ENCODE results near the gene SLC44A4. TPM values are rescaled to one million over a fixed set of nuclear protein-coding genes. Genes with fewer than 3 reads are reported as not detected.

Gene SLC44A4
- total and polyA plus RNA-seq, 9 of the 15 experiments (the other 6 are each of a cell fraction or from before 2014, with no cell fraction given): 7.9 to 18.6 (median 11.2) TPM

GRCh38 chr6:31862344-31863235 is 16.2 kb downstream of the SLC44A4 start, which contains the start of gene NEU1 (continued):
- TF ChIP-seq HMGN3 (IDR thresholded peaks at IDR 0.05; ENCODE audit: borderline replicate concordance, extremely low read depth, insufficient read length, low read depth, low read length) (peak; percentile 88), ZSCAN32 (CRISPR knock-in tag; IDR thresholded peaks at IDR 0.05) (peak; percentile 76; the same call in 1 of the 2 replicates), ZBTB33 (CRISPR knock-in tag; IDR thresholded peaks at IDR 0.05) (0 out of 2 replicates have a peak, but pooled peaks have one; percentile 9), KLF16 (IDR thresholded peaks at IDR 0.05) (no peak), NR4A1 (CRISPR knock-in tag; IDR thresholded peaks at IDR 0.05) (peak; percentile 88; the same call in 1 of the 2 replicates), NR4A1 (tag; IDR thresholded peaks at IDR 0.05) (no peak), ZNF695 (CRISPR knock-in tag; IDR thresholded peaks at IDR 0.05) (peak; percentile 78; the same call in 1 of the 2 replicates), CEBPB (tag; IDR thresholded peaks at IDR 0.05) (no peak), NFATC3 (IDR thresholded peaks at IDR 0.05) (peak; percentile 99), FOXK1 (CRISPR knock-in tag; IDR thresholded peaks at IDR 0.05; ENCODE audit: borderline replicate concordance) (no peak), BRD9 (IDR thresholded peaks at IDR 0.05; ENCODE audit: low read depth, partially characterized antibody) (no peak), SPI1 (IDR thresholded peaks at IDR 0.05; ENCODE audit: borderline replicate concordance, low read depth, low read length) (peak; percentile 69), HCFC1 (IDR thresholded peaks at IDR 0.05; ENCODE audit: low read depth, low read length) (peak; percentile 69), POLR2H (tag; IDR thresholded peaks at IDR 0.05; ENCODE audit: low read depth) (peak; percentile 97), ETV6 (IDR thresholded peaks at IDR 0.05; ENCODE audit: borderline replicate concordance in 1 of 2, low read depth in 2 of 2, low read length in 1 of 2) (no peak), ETV6 (CRISPR knock-in tag; IDR thresholded peaks at IDR 0.05; ENCODE audit: borderline replicate concordance) (no peak), SRSF9 (IDR thresholded peaks at IDR 0.05; ENCODE audit: borderline replicate concordance, low read depth, low read length) (no peak), USF1 (CRISPR knock-in tag; IDR thresholded peaks at IDR 0.05) (peak; percentile 99), TRIM25 (IDR thresholded peaks at IDR 0.05; ENCODE audit: borderline replicate concordance) (peak; percentile 83; the same call in 1 of the 2 replicates), KAT8 (IDR thresholded peaks at IDR 0.05; ENCODE audit: low read depth) (no peak), ZNF512 (tag; IDR thresholded peaks at IDR 0.05) (peak; percentile 72), TAF7 (tag; IDR thresholded peaks at IDR 0.05) (peak; percentile 88), MAFK (IDR thresholded peaks at IDR 0.05; ENCODE audit: low read length) (peak; percentile 26)
